IMR-90 (cell line): Measurements from ENCODE around the gene CHRD. TPM values are rescaled to one million over a fixed set of nuclear protein-coding genes. Genes with fewer than 3 reads are reported as not detected.

Experiments
- ATAC-seq: fragments of 200-7000 bp; cut with Tn5 transposase; 2 replicates; pipeline ENCODE4 v1.9.1; 2020; ENCODE audit warnings: low read depth, mild to moderate bottlenecking, moderate library complexity
- BruUV-seq: library from RNA; stranded (reverse); fragments of 400-500 nt; replicated peaks from 2 replicates; lab custom pipeline; 2021; lab: Mats Ljungman, UMichigan
- CTCF ChIA-PET: fragments of 300-600 bp; formaldehyde crosslinking; extraction: SDS; loops from one replicate; lab custom pipeline; 2021; ENCODE audit warnings: antibody characterized with exemption; lab: Yijun Ruan, JAX
- POLR2A ChIA-PET: fragments of 300-600 bp; sonication (Branson Sonifier 250); formaldehyde crosslinking; loops from one replicate; lab custom pipeline; 2022; ENCODE audit warnings: antibody characterized with exemption; ENCODE audit not compliant: unreplicated experiment; lab: Charles Lee
- DNase-seq: peaks from one replicate; pipeline ENCODE4 v3.0.0; 2013
- H2AFZ ChIP-seq: replicated peaks from 2 replicates; pipeline ENCODE3; 2013; ENCODE audit warnings: low read length, mild to moderate bottlenecking; ENCODE audit not compliant: poor library complexity
- H2AK5ac ChIP-seq: 2 replicates; pipeline ENCODE4 v1.6.1; 2013; ENCODE audit warnings: low read depth, low read length, inconsistent platforms
- H2AK9ac ChIP-seq: replicated peaks from 2 replicates; pipeline ENCODE3; 2013; ENCODE audit warnings: mild to moderate bottlenecking, low read depth, low read length, moderate library complexity; ENCODE audit not compliant: poor library complexity
- H2BK120ac ChIP-seq: 2 replicates; pipeline ENCODE4 v1.6.1; 2013; ENCODE audit warnings: low read depth, low read length, inconsistent platforms
- H2BK15ac ChIP-seq: 3 replicates; pipeline ENCODE4 v1.6.1; 2013; ENCODE audit warnings: low read depth, low read length, inconsistent platforms
- H2BK20ac ChIP-seq: 2 replicates; pipeline ENCODE4 v1.6.1; 2013; ENCODE audit warnings: low read depth, mild to moderate bottlenecking, inconsistent platforms, low read length, moderate library complexity
- H2BK5ac ChIP-seq: 2 replicates; pipeline ENCODE4 v1.6.1; 2013; ENCODE audit warnings: mild to moderate bottlenecking, low read depth, low read length, inconsistent platforms; ENCODE audit not compliant: poor library complexity, severe bottlenecking
- H3K14ac ChIP-seq: replicated peaks from 2 replicates; pipeline ENCODE4 v1.6.1; 2013; ENCODE audit warnings: low read depth, low read length, inconsistent platforms
- H3K18ac ChIP-seq: 2 replicates; pipeline ENCODE4 v1.6.1; 2013; ENCODE audit warnings: low read depth, low read length, control low read depth
- H3K23ac ChIP-seq: 2 replicates; pipeline ENCODE4 v1.6.1; 2013; ENCODE audit warnings: low read depth, low read length, inconsistent platforms
- H3K27ac ChIP-seq: 2 replicates; pipeline ENCODE4 v1.5.1; 2013; ENCODE audit warnings: mild to moderate bottlenecking, control low read depth, low read length; ENCODE audit not compliant: insufficient read depth
- H3K27me3 ChIP-seq: 2 replicates; pipeline ENCODE4 v1.6.1; 2013; ENCODE audit warnings: low read length; ENCODE audit not compliant: control insufficient read depth, insufficient read depth
- H3K36me3 ChIP-seq: 2 replicates; pipeline ENCODE4 v1.6.1; 2013; ENCODE audit warnings: low read length, mixed read lengths; ENCODE audit not compliant: control insufficient read depth, insufficient read depth
- H3K4ac ChIP-seq: 2 replicates; pipeline ENCODE4 v1.6.1; 2013; ENCODE audit warnings: low read depth, low read length, inconsistent platforms
- H3K4me1 ChIP-seq: 2 replicates; pipeline ENCODE4 v1.6.1; 2013; ENCODE audit warnings: low read length, mixed read lengths; ENCODE audit not compliant: control insufficient read depth, insufficient read depth
- H3K4me2 ChIP-seq: 2 replicates; pipeline ENCODE4 v1.6.1; 2013; ENCODE audit warnings: low read depth, mild to moderate bottlenecking, control low read depth, low read length, moderate library complexity
- H3K4me3 ChIP-seq: 2 replicates; pipeline ENCODE4 v1.5.1; 2013; ENCODE audit warnings: low read depth, mild to moderate bottlenecking, control low read depth, low read length, moderate library complexity; ENCODE audit not compliant: insufficient read depth
- H3K56ac ChIP-seq: 2 replicates; pipeline ENCODE4 v1.6.1; 2013; ENCODE audit warnings: low read length, inconsistent platforms; ENCODE audit not compliant: insufficient read depth; ENCODE audit errors: extremely low read depth
- H3K79me1 ChIP-seq, 2 experiments: 2 replicates each; pipeline ENCODE4 v1.6.1; 2013; ENCODE audit warnings: low read length in 2 of 2, inconsistent platforms in 1 of 2, low read depth in 1 of 2
- H3K9ac ChIP-seq: 2 replicates; pipeline ENCODE4 v1.6.1; 2013; ENCODE audit warnings: low read depth, low read length, control low read depth
- H3K9me1 ChIP-seq: 2 replicates; pipeline ENCODE4 v1.6.1; 2013; ENCODE audit warnings: low read length, inconsistent platforms; ENCODE audit not compliant: insufficient read depth
- H3K9me3 ChIP-seq: 2 replicates; pipeline ENCODE4 v1.6.1; 2013; ENCODE audit warnings: low read length; ENCODE audit not compliant: control insufficient read depth, insufficient read depth
- H4K20me1 ChIP-seq: 2 replicates; pipeline ENCODE4 v1.6.1; 2013; ENCODE audit warnings: low read length, inconsistent platforms; ENCODE audit not compliant: insufficient read depth
- H4K5ac ChIP-seq: 2 replicates; pipeline ENCODE4 v1.6.1; 2013; ENCODE audit warnings: mild to moderate bottlenecking, low read depth, low read length, control low read depth
- H4K8ac ChIP-seq, 2 experiments: 2 replicates each; pipeline ENCODE4 v1.6.1; 2013; ENCODE audit warnings: low read depth in 2 of 2, low read length in 2 of 2, control low read depth in 1 of 2, inconsistent platforms in 1 of 2
- H4K91ac ChIP-seq: 2 replicates; pipeline ENCODE4 v1.6.1; 2013; ENCODE audit warnings: low read depth, low read length, inconsistent platforms; ENCODE audit not compliant: insufficient read depth
- MAFK ChIP-seq: IDR thresholded peaks from 2 replicates; pipeline ENCODE4 v1.6.1; 2012; ENCODE audit warnings: low read depth, low read length, improper control_type of control experiment
- RAD21 ChIP-seq: IDR thresholded peaks from 2 replicates; pipeline ENCODE4 v1.6.1; 2012; ENCODE audit warnings: low read length, improper control_type of control experiment
- WGBS, 2 experiments: methylation state at CpG; one replicate each; pipeline versions ENCODE4 v1.1.5 to v1.1.7; 2013; ENCODE audit warnings: missing lambda C conversion rate in 2 of 2; ENCODE audit not compliant: insufficient read length in 1 of 2; ENCODE audit errors: extremely low coverage in 2 of 2; 5-methylcytosine and 5-hydroxymethylcytosine counted together
- dilution Hi-C: fragments of 300-500 bp; cut with HindIII; formaldehyde crosslinking; loops from one replicate; pipeline ENCODE4 v1.14.3; 2018; ENCODE audit warnings: low sequenced_read_pairs; ENCODE audit not compliant: unreplicated experiment
- in situ Hi-C: fragments of 300-500 bp; cut with MboI; formaldehyde crosslinking; loops from 3 replicates; pipeline ENCODE4 v1.14.3; 2019; ENCODE audit warnings: low sequenced_read_pairs, inconsistent platforms, mixed read lengths
- intact Hi-C: fragments of 100-400 bp; cut with micrococcal nuclease; formaldehyde crosslinking; loops from 2 replicates; pipeline ENCODE4 v1.10.0; 2022
- polyA plus RNA-seq, 3 experiments: library from polyadenylated mRNA; depleted of rRNA; stranded (reverse); fragments of >200 nt; gene quantifications; 2 replicates each; pipeline ENCODE4 v1.2.3, GENCODE V29; 2012; ENCODE audit warnings: low replicate concordance in 1 of 3
- total RNA-seq: library from RNA; depleted of rRNA; stranded (reverse); fragments of >200 nt; gene quantifications from 2 replicates; pipeline ENCODE4 v1.2.3, GENCODE V29; 2012
- TF ChIP-seq, protein P1 (sequence below): fragments of 150-350 bp; IDR thresholded peaks from 2 replicates; pipeline ENCODE4 v1.6.1; 2016; ENCODE audit warnings: low read depth, mild to moderate bottlenecking, low read length, moderate library complexity, borderline replicate concordance

Gene CHRD
- total and polyA plus RNA-seq, 2 of the 4 experiments (the other 2 are of a cell fraction) = under 0.01 to 0.09 TPM

DNA sequence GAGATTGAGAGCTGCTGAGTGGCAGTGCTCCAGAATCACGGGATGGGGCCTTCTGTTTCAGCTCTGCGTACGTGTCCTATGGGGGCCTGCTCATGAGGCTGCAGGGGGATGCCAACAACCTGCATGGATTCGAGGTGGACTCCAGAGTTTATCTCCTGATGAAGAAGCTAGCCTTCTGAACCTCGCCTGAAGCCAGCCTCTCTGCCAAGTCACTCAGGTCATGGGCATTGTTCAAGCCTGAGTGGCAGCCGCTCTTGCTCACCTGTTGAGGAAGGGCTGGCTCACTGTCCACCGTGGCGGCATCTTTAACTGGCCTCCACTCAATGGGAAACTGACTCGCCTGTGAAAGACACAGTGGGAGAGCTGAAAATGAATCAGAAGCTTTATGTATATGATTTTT lies 11.7 kb upstream of the CHRD start:
- dilution Hi-C loops (loop anchor here (25.0 kb wide), 1 partner anchor 169 kb away; no protein-coding TSS in a partner anchor), in situ Hi-C loops (no loop called here), intact Hi-C loops (no loop called here)
- Histone ChIP-seq H3K4me2 (no peak overlapping the region), H2BK120ac (no peak overlapping the region), H3K9me1 (no peaks in the 10 kb centered on the region), H3K27ac (no peak overlapping the region), H3K9me3 (no peaks in the 10 kb centered on the region), H3K4me3 (no peak overlapping the region), H2AK5ac (no peak overlapping the region), H3K23ac (no peak overlapping the region), H4K20me1 (peaks cover 11% of the 10 kb centered on the region; the same call in 1 of the 2 replicates), H4K8ac (no peak overlapping the region), H3K79me1 (peaks cover 2 to 33% of the 10 kb centered on the region in 2 experiments), H3K4me1 (peaks cover 6% of the 10 kb centered on the region; the same call in 1 of the 2 replicates), H3K27me3 (peaks cover 1% of the 10 kb centered on the region; the same call in 1 of the 2 replicates), H2BK20ac (no peak overlapping the region), H3K4ac (no peak overlapping the region), H3K14ac (no peak overlapping the region), H3K18ac (no peak overlapping the region), H4K5ac (no peak overlapping the region), H2AK9ac (no peak overlapping the region), H3K36me3 (peaks cover 17% of the 10 kb centered on the region), H2BK15ac (no peak overlapping the region), H2AFZ (no peak overlapping the region), H3K56ac (no peak overlapping the region), H2BK5ac (no peak overlapping the region), H4K91ac (no peak overlapping the region), H3K9ac (no peak overlapping the region)
- DNase-seq (no peak), ATAC-seq (no peak)
- BruUV-seq = no TSS peak
- WGBS, 2 experiments = 93% methylated on average over 4 of the region's 9 CpGs; no CpG with 5 or more reads in 1 of the 2 experiments
- no peak for TF ChIP-seq MAFK
- TF ChIP-seq RAD21 = no peak
- TF ChIP-seq, protein P1, sequence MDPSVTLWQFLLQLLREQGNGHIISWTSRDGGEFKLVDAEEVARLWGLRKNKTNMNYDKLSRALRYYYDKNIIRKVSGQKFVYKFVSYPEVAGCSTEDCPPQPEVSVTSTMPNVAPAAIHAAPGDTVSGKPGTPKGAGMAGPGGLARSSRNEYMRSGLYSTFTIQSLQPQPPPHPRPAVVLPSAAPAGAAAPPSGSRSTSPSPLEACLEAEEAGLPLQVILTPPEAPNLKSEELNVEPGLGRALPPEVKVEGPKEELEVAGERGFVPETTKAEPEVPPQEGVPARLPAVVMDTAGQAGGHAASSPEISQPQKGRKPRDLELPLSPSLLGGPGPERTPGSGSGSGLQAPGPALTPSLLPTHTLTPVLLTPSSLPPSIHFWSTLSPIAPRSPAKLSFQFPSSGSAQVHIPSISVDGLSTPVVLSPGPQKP = no peak
- ChIA-PET CTCF (interaction anchor here (0.8 kb wide), 1 partner anchor 226 kb away, joined by 3 read pairs; no protein-coding TSS in a partner anchor), POLR2A (no interaction called here)
